PC-3 (cell line): ENCODE data around the gene SLC9A8. TPM values are rescaled to one million over a fixed set of nuclear protein-coding genes. Genes with fewer than 3 reads are reported as not detected.

Experiments
- ATAC-seq: fragments of 200-7000 bp; cut with Tn5 transposase; 2 replicates; pipeline ENCODE4 v1.9.1; 2020; ENCODE audit warnings: mild to moderate bottlenecking, moderate library complexity
- BruUV-seq: library from RNA; stranded (reverse); fragments of 400-500 nt; replicated peaks from 2 replicates; lab custom pipeline; 2021; lab: Mats Ljungman, UMichigan
- CTCF ChIA-PET: fragments of 300-600 bp; sonication (Branson Sonifier 250); formaldehyde crosslinking; loops from one replicate; lab custom pipeline; 2022; ENCODE audit warnings: antibody characterized with exemption; lab: Charles Lee
- POLR2A ChIA-PET: fragments of 300-600 bp; sonication (Branson Sonifier 250); formaldehyde crosslinking; loops from one replicate; lab custom pipeline; 2022; ENCODE audit warnings: antibody characterized with exemption; ENCODE audit not compliant: unreplicated experiment; lab: Charles Lee
- DNase-seq: peaks from one replicate; pipeline ENCODE4 v3.0.0-alpha.2; 2015
- H2AFZ ChIP-seq: fragments of 300-600 bp; sonication (generic); 2 replicates; pipeline ENCODE4 v1.6.0; 2016; ENCODE audit warnings: antibody characterized with exemption, low read length
- H3F3A ChIP-seq: fragments of 300-600 bp; sonication (generic); one replicate; pipeline ENCODE4 v1.6.0; 2017; ENCODE audit warnings: antibody characterized with exemption, low read length, control low read depth, mild to moderate bottlenecking; ENCODE audit not compliant: unreplicated experiment
- H3K27ac ChIP-seq: fragments of 300-600 bp; sonication (generic); 2 replicates; pipeline ENCODE4 v1.5.1; 2016; ENCODE audit warnings: mild to moderate bottlenecking, low read length
- H3K27me3 ChIP-seq: fragments of 300-600 bp; sonication (generic); 2 replicates; pipeline ENCODE4 v1.6.1; 2016; ENCODE audit warnings: low read length, mixed read lengths
- H3K36me3 ChIP-seq: fragments of 300-600 bp; sonication (generic); 2 replicates; pipeline ENCODE4 v1.6.1; 2016; ENCODE audit warnings: low read depth, mixed run types, low read length, mixed read lengths
- H3K4me1 ChIP-seq: fragments of 300-600 bp; sonication (generic); 2 replicates; pipeline ENCODE4 v1.5.1; 2016; ENCODE audit warnings: low read length; ENCODE audit not compliant: insufficient read depth
- H3K4me2 ChIP-seq: fragments of 300-600 bp; sonication (generic); 2 replicates; pipeline ENCODE4 v1.6.0; 2016; ENCODE audit warnings: low read length
- H3K4me3 ChIP-seq: fragments of 300-600 bp; sonication (generic); 2 replicates; pipeline ENCODE4 v1.5.1; 2016; ENCODE audit warnings: mild to moderate bottlenecking, low read length, mixed read lengths
- H3K79me2 ChIP-seq: fragments of 300-600 bp; sonication (generic); 2 replicates; pipeline ENCODE4 v1.6.1; 2017; ENCODE audit warnings: low read length, mixed read lengths
- H3K9ac ChIP-seq: fragments of 300-600 bp; sonication (generic); 2 replicates; pipeline ENCODE4 v1.6.0; 2016; ENCODE audit warnings: mild to moderate bottlenecking, low read length
- H3K9me2 ChIP-seq: fragments of 300-600 bp; sonication (generic); replicated peaks from 2 replicates; pipeline ENCODE4 v1.6.1; 2016; ENCODE audit warnings: mixed run types, low read length, mixed read lengths
- H3K9me3 ChIP-seq: fragments of 300-600 bp; sonication (generic); 2 replicates; pipeline ENCODE4 v1.6.1; 2016; ENCODE audit warnings: low read length, mixed read lengths
- H4K20me1 ChIP-seq: fragments of 300-600 bp; sonication (generic); 2 replicates; pipeline ENCODE4 v1.6.1; 2016; ENCODE audit warnings: low read length, mixed read lengths
- EZH2 ChIP-seq: fragments of 300-600 bp; sonication (generic); IDR thresholded peaks from one replicate; pipeline ENCODE4 v1.6.1; 2017; ENCODE audit warnings: antibody characterized with exemption, mild to moderate bottlenecking, low read length; ENCODE audit not compliant: unreplicated experiment
- EZH2phosphoT487 ChIP-seq: fragments of 300-600 bp; sonication (generic); IDR thresholded peaks from 2 replicates; pipeline ENCODE4 v1.6.1; 2018; ENCODE audit warnings: mild to moderate bottlenecking, antibody characterized with exemption, low read length, borderline replicate concordance
- intact Hi-C: fragments of 100-400 bp; cut with micrococcal nuclease; formaldehyde crosslinking; loops from 2 replicates; pipeline ENCODE4 v1.9.0; 2023
- total RNA-seq: library from RNA; depleted of rRNA; stranded (reverse); fragments of >200 nt; gene quantifications from 2 replicates; pipeline ENCODE4 v1.2.3, GENCODE V29; 2014
- TF ChIP-seq, protein P1 (sequence below): fragments of 300-600 bp; sonication (generic); conservative IDR thresholded peaks from 2 replicates; pipeline ENCODE4 v1.5.1; 2017; ENCODE audit warnings: antibody characterized with exemption, low read depth, mild to moderate bottlenecking, low read length

SLC9A8 gene
- total RNA-seq, 1 experiment from 2014 or later: 13.1 TPM

DNA sequence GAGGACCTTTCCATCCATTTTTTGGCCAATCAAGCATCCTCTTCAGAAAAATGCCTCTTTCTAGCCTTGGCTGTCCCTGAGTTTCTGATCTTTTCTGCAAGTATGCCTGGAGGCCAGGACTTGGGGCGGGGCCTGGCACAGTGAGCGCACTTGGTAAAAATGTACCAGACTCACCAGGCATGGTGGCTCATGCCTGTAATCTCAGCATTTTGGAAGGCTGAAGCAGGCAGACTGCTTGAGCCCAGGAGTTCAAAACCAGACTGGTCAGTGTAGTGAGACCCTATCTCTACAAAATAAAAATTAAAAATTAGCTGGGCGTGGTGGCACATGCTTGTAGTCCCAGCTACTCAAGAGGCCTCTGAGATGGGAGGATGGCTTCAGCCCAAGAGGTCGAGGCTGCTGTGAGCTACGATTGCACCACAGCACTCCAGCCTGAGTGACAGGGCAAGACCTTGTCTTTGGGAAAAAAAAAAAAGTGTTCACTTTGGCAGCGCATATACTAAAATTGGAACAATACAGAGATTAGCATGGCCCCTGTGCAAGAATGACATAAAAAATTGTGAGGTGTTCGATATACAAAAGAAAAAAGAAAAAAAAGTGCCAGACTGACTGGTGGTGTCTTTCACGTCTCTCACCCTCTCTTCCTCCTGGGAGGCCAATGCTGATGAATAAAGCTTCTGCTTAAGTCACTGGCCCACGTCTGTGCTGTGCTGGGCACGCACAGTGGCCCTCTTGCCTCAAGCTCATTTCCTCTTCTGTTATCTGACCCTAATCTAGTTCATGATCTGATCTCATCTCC lies 18.1 kb upstream of the SLC9A8 start:
- Histone ChIP-seq H3K9me2 (no peaks in the 10 kb centered on the region), H3K9me3 (no peaks in the 10 kb centered on the region), H4K20me1 (no peaks in the 10 kb centered on the region), H3K4me2 (no peak overlapping the region), H3K27me3 (no peaks in the 10 kb centered on the region), H3K9ac (no peak overlapping the region), H2AFZ (no peak overlapping the region), H3F3A (no peaks in the 10 kb centered on the region), H3K4me1 (no peaks in the 10 kb centered on the region), H3K36me3 (no peaks in the 10 kb centered on the region), H3K79me2 (no peaks in the 10 kb centered on the region), H3K27ac (no peak overlapping the region), H3K4me3 (no peak overlapping the region)
- ChIA-PET CTCF (no interaction called here), POLR2A (no interaction called here)
- TF ChIP-seq EZH2phosphoT487 (no peak), EZH2 (no peak)
- TF ChIP-seq, protein P1, sequence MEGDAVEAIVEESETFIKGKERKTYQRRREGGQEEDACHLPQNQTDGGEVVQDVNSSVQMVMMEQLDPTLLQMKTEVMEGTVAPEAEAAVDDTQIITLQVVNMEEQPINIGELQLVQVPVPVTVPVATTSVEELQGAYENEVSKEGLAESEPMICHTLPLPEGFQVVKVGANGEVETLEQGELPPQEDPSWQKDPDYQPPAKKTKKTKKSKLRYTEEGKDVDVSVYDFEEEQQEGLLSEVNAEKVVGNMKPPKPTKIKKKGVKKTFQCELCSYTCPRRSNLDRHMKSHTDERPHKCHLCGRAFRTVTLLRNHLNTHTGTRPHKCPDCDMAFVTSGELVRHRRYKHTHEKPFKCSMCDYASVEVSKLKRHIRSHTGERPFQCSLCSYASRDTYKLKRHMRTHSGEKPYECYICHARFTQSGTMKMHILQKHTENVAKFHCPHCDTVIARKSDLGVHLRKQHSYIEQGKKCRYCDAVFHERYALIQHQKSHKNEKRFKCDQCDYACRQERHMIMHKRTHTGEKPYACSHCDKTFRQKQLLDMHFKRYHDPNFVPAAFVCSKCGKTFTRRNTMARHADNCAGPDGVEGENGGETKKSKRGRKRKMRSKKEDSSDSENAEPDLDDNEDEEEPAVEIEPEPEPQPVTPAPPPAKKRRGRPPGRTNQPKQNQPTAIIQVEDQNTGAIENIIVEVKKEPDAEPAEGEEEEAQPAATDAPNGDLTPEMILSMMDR: no peak
- no peak for ATAC-seq
- no peak for DNase-seq
- intact Hi-C loops: no loop called here
- no TSS peak for BruUV-seq

DNA sequence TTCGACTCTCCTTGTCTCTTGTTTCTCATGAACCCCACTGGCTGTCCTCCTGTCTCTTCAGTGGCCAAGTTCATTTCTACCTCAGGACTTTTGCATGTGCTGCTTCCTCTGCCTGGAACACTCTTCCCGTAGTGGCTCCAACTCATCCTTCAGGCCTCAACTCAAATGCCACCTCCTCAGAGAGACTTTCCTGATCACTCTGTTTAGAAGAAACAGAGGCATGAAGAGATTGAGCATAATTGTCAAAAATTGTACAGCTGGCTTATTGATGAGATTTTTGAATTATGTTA lies 17.5 kb upstream of the SLC9A8 start:
- H4K20me1 ChIP-seq: no peaks in the 10 kb centered on the region
- H3K27ac ChIP-seq: no peak overlapping the region
- no peak for DNase-seq
- no peaks in the 10 kb centered on the region for H3K9me2 ChIP-seq
- no peaks in the 10 kb centered on the region for H3F3A ChIP-seq
- H3K79me2 ChIP-seq: no peaks in the 10 kb centered on the region
- ChIA-PET CTCF (no interaction called here), POLR2A (no interaction called here)
- ATAC-seq: no peak
- no peaks in the 10 kb centered on the region for H3K4me1 ChIP-seq
- intact Hi-C loops: no loop called here
- BruUV-seq: no TSS peak
- H2AFZ ChIP-seq: no peak overlapping the region
- TF ChIP-seq EZH2phosphoT487: no peak
- TF ChIP-seq EZH2: no peak
- TF ChIP-seq, protein P1: no peak
- no peaks in the 10 kb centered on the region for H3K27me3 ChIP-seq
- H3K9ac ChIP-seq: no peak overlapping the region
- H3K36me3 ChIP-seq: no peaks in the 10 kb centered on the region
- H3K4me2 ChIP-seq: no peak overlapping the region
- H3K4me3 ChIP-seq: no peak overlapping the region
- H3K9me3 ChIP-seq: no peaks in the 10 kb centered on the region

GRCh38 chr20:49796600-49797343 lies 15.9 kb upstream of the SLC9A8 start:
- DNase-seq (no peak), ATAC-seq (no peak)
- Histone ChIP-seq H3K27ac (no peak overlapping the region), H2AFZ (no peak overlapping the region), H3F3A (no peaks in the 10 kb centered on the region), H3K4me1 (no peaks in the 10 kb centered on the region), H3K9ac (no peak overlapping the region), H3K4me2 (no peak overlapping the region), H4K20me1 (no peaks in the 10 kb centered on the region), H3K27me3 (no peaks in the 10 kb centered on the region), H3K4me3 (no peak overlapping the region), H3K36me3 (no peaks in the 10 kb centered on the region), H3K9me3 (no peaks in the 10 kb centered on the region), H3K79me2 (no peaks in the 10 kb centered on the region), H3K9me2 (no peaks in the 10 kb centered on the region)
- BruUV-seq: no TSS peak
- TF ChIP-seq, protein P1: no peak
- TF ChIP-seq EZH2phosphoT487 (no peak), EZH2 (no peak)
- intact Hi-C loops: no loop called here
- ChIA-PET POLR2A (no interaction called here), CTCF (no interaction called here)
